ENCODE results near the gene NCBP3.

The NCBP3 gene

GRCh38 chr17:3888343-3889171, 42.5 kb upstream of the NCBP3 start (continued):
- TF ChIP-seq ZNF148 (tag by site-specific recombination; IDR thresholded peaks at IDR 0.05; ENCODE audit: borderline replicate concordance) (peak; percentile 47; the same call in 1 of the 2 replicates), ZBTB17 (tag by site-specific recombination; IDR thresholded peaks at IDR 0.05) (peak; percentile 89), ZNF561 (tag by site-specific recombination; IDR thresholded peaks at IDR 0.05; ENCODE audit: borderline replicate concordance) (peak; percentile 66; the same call in 1 of the 2 replicates), ZBTB49 (tag by site-specific recombination; IDR thresholded peaks at IDR 0.05; ENCODE audit: low read depth) (no peak), ZNF211 (tag by site-specific recombination; IDR thresholded peaks at IDR 0.05; ENCODE audit: low read depth) (no peak), ZNF843 (tag by site-specific recombination; IDR thresholded peaks at IDR 0.05) (peak; percentile 71), TRIM28 (IDR thresholded peaks at IDR 0.05; ENCODE audit: borderline replicate concordance, low read length) (no peak), ZNF600 (tag by site-specific recombination; IDR thresholded peaks at IDR 0.05) (peak; percentile 99), ZNF449 (tag by site-specific recombination; IDR thresholded peaks at IDR 0.05) (no peak; the same call in 1 of the 2 replicates), ZNF513 (tag by site-specific recombination; IDR thresholded peaks at IDR 0.05) (no peak), BCL6B (tag by site-specific recombination; IDR thresholded peaks at IDR 0.05) (no peak), SALL2 (tag by site-specific recombination; IDR thresholded peaks at IDR 0.05; ENCODE audit: borderline replicate concordance) (0 out of 2 replicates have a peak, but pooled peaks have one; percentile 66), ZNF670 (tag by site-specific recombination; IDR thresholded peaks at IDR 0.05; ENCODE audit: low read depth) (no peak), MZF1 (tag by site-specific recombination; IDR thresholded peaks at IDR 0.05; ENCODE audit: borderline replicate concordance) (peak; percentile 65; the same call in 1 of the 2 replicates), ZNF398 (tag by site-specific recombination; IDR thresholded peaks at IDR 0.05) (peak; percentile 86), KLF8 (tag by site-specific recombination; IDR thresholded peaks at IDR 0.05) (peak; percentile 91), ZNF658 (tag by site-specific recombination; IDR thresholded peaks at IDR 0.05) (no peak), ZNF529 (tag by site-specific recombination; IDR thresholded peaks at IDR 0.05; ENCODE audit: insufficient replicate concordance) (no peak), WT1 (tag by site-specific recombination; IDR thresholded peaks at IDR 0.05) (peak; percentile 92), ZFP3 (tag by site-specific recombination; IDR thresholded peaks at IDR 0.05; ENCODE audit: low read depth) (no peak), ZNF654 (tag by site-specific recombination; IDR thresholded peaks at IDR 0.05; ENCODE audit: low read depth) (no peak), ZBTB48 (tag by site-specific recombination; IDR thresholded peaks at IDR 0.05) (peak; percentile 78; the same call in 1 of the 2 replicates), ZNF221 (tag by site-specific recombination; IDR thresholded peaks at IDR 0.05; ENCODE audit: borderline replicate concordance) (no peak), ZNF280C (tag by site-specific recombination; IDR thresholded peaks at IDR 0.05) (no peak)

All from HEK293 (cell line).